HG02571 (cell line): ENCODE measurements around the gene FAAH.
"Not testable (repeated sequence)": the region's sequence is repeated elsewhere in the genome, so short reads cannot be mapped to it uniquely, and the experiment has no call there.

Experiments used
- ATAC-seq: cut with Tn5 transposase; IDR thresholded peaks from one replicate; pipeline ENCODE4 v1.9.1; 2021; ENCODE audit warnings: mild to moderate bottlenecking, moderate library complexity; ENCODE audit not compliant: unreplicated experiment

The FAAH gene

DNA sequence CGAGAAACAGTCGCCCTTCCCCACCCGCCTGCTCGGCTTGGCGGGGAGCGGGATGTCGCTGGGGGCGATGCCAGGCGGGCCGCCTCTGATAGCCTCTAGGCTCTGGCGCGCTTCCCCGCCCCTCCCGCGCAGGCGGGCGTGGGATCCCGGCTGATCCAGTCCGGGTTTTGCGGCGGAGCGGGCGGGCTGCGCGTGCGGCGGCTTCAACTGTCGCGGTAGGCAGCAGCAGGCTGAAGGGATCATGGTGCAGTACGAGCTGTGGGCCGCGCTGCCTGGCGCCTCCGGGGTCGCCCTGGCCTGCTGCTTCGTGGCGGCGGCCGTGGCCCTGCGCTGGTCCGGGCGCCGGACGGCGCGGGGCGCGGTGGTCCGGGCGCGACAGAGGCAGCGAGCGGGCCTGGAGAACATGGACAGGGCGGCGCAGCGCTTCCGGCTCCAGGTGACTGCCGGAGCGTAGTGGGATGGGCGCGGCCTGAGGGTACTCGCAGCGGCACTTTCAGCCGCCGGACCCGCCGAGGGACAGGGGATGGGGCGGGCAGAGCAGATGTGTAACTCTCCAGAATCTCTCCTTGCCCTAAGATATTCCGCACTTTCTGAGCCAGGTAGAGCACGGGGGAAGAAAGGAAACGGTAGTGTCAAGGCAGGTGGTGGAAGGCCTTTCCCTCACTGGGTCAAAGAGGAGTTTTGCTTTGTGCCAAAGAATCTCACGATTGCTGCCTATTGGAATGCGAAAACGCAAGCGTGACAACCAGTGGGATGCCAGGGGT, at the start of gene FAAH:
Gene FAAH, plus strand, starts transcription at position 210 of the 764 bp plus-strand sequence. Its CDS starts 32 bp downstream, at position 242.
- ATAC-seq: no peak

DNA sequence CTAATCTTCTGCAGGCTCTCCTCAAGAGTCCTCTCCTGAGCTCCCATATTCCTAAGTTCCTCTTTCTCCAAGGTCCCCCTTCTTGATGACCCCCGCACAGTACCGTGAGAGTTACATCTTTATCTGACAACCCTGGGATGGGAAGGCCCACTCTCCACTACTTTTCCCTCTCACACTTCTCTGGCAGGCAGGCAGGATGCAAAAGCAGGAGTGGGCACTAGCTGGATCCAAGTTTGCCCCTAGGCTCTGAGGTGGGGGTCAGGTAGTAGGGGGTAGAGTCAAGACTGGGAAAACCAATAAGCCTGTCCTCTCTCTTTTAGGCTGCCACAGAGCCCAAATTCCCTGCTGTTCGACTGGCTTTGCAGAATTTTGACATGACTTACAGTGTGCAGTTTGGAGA, 49.6 kb upstream of the FAAH start:
- no peak for ATAC-seq

DNA sequence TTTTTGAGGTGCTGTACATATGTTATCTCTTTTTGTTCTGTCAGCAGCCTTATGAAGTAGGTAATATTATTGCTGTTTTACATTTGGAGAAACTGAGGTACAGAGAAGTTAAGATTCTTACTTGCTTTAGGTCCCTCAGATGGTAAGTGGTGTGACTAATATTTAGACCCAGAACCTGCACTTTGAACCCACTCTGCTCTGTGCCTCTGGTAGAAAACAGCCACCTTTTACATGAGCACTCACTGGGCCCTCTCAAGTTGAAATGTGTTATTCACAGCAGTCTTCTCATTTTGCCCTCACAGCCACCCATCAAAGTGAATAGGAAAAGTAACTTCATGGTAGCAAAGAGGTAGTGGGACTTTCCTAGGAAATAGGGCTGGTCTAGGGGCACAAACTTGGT, 48.8 kb upstream of the FAAH start:
- no peak for ATAC-seq

DNA sequence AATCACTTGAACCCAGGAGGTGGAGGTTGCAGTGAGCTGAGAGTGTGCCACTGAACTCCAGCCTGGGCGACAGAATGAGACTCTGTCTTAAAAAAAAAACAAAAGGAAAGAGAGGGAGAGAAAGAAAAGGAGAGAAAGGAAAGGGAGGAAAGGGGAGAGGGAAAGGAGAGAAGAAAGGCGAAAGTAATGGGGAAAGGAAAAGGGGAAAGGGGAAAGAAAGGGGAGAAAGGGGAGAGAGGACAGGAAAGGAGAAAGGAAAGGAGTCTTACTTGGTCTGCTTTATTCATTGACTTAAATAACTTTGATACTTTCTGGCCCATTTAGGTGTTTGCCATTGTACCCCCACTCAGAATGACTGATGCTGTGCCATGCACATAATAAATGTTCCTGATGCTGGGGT, 41.8 kb upstream of the FAAH start:
- no peak for ATAC-seq

GRCh38 chr1:46355920-46356319, 38.2 kb upstream of the FAAH start:
- not testable (repeated sequence) for ATAC-seq

GRCh38 chr1:46362158-46362557, 32.0 kb upstream of the FAAH start:
- no peak for ATAC-seq

- ATAC-seq: no peak
These were observed 31.0 kb upstream of the FAAH start for GRCh38 chr1:46363121-46363520.

- no peak for ATAC-seq
These were observed 29.5 kb upstream of the FAAH start for GRCh38 chr1:46364612-46365011.

DNA sequence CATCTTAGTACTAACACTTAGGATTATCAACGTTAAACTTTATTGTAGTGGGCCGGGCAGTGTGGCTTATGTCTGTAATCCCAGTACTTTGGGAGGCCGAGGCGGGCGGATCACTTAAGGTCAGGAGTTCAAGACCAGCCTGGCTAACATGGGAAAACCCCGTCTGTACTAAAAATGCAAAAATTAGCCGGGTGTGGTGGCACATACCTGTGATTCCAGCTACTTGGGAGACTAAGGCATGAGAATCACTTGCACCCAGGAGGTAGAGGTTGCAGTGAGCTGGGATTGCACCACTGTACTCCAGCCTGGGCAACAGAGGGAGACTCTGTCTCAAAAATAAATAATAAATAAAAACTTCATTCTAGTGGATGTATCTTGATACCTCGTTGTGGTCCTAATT, 28.3 kb upstream of the FAAH start:
- ATAC-seq: not testable (repeated sequence)

DNA sequence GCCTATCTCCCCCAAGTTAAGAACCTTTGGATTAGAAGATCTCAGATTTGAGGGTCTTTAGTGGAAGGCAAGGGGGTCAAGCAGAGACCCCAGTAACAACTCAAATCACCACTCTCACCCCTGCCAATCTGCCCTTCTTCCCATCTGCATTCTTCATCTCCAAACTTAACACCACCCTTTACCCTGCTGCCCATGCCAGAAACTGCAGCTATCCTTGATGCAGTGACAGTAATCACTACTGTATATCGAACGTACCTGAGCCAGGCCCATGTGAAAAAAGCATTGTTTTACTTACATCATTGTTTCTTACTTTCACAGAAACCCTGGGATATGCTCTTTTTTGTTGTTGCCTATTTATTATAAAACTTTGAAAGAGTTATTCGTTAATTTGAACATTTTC, 27.0 kb upstream of the FAAH start:
- ATAC-seq: no peak

GRCh38 chr1:46367701-46368100, 26.4 kb upstream of the FAAH start:
- ATAC-seq: not testable (repeated sequence)

GRCh38 chr1:46368791-46369190, 25.3 kb upstream of the FAAH start:
- ATAC-seq: no peak

DNA sequence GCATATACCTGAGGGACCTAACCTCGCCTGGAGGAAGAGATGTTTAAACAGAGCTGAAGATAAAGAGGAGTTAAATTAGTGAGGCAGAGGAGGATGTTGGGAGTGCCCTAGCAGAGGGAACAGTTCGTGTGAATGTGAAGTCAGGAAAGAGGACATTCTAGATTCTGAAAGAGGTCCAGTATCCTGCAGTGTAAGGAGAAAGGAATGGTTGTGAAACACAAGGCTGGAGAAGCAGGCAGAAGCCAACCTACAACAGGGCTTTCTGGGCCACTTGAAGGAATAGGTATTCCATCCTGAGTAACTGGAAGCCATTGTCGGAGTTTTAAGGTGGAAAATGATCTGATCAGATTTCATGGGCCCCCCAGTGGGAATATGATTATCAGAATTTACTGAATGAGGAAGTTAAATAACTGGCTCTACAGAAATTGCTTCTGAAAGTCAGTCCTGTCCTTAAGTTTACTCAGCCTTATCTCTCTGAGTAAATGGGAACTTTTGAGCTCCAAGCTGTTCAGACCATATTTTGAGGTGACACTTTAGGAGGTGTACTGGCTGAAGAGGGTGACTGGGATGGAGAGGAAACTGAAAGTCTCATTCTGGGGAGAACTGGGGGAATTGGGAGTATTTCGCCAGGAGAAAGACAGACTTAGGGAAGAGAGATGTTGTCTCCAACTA, 24.4 kb upstream of the FAAH start:
- no peak for ATAC-seq

DNA sequence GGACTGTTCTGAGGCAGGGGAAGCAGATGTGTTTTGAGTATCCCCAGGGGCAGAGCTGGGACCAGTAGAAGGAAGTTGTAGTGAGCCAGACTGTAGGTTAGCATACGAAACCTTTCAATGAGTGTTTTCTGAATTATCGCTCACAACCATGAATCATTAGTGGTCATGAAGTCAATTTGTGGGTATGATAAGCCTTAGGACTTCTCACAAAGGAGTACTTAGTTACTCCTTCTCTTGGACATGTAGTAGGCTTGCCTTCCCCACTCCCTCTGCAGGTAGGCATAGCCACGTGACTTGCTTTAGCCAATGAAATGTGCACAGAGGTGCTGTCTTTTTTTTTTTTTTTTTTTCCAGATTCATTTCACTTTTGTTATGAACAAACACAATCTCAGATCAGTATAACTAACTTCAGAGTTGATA, 23.9 kb upstream of the FAAH start:
- no peak for ATAC-seq

- no peak for ATAC-seq
These were observed 21.7 kb upstream of the FAAH start for GRCh38 chr1:46372431-46372830.

DNA sequence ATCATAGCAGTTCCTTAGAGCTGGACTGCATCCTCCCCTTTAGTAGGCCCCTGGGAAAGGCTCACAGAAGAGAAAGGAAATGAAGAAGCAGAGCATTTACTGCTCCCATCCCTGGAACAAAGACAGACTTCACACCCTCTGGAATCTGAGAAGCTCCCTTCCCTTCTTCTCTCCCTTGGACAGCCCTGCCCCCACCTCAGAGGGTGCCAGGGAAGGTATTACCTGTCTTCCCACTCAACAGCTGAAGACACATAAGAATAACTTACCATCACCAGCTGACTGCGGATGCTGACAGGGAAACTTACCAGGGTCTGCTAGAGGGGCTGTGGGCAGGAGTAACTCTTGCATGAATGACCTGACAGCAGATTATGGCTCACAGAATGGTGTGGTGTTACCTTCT, 14.1 kb upstream of the FAAH start:
- no peak for ATAC-seq

- ATAC-seq: no peak
These were observed 13.6 kb upstream of the FAAH start for GRCh38 chr1:46380508-46380907.

- no peak for ATAC-seq
These were observed 607 bp upstream of the FAAH start for GRCh38 chr1:46393510-46393909.

DNA sequence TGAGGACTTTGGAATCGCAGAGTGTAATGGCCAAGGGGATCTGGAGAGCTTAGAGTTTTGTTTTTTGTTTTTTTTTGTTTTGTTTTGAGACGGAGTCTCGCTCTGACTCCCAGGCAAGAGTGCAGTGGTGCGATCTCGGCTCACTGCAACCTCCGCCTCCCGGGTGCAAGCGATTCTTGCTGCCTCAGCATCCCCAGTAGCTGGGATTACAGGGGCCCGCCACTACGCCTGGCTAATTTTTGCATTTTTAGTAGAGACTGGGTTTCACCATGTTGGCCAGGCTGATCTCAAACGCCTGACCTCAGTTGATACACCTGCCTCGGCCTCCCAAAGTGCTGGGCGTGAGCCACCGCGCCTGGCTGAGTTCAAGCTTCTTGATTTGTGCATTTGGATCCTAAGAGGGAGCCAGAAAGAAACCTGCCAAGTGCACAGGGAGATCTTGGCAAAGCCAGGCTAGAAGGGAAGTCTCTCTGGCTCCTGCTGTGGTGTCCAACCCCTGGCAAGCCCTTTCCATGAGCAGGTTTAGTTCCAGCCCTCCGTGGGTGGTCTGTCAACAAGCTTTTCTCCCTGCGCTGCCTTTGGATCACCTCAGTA, 852 bp downstream of the FAAH start:
- no peak for ATAC-seq

DNA sequence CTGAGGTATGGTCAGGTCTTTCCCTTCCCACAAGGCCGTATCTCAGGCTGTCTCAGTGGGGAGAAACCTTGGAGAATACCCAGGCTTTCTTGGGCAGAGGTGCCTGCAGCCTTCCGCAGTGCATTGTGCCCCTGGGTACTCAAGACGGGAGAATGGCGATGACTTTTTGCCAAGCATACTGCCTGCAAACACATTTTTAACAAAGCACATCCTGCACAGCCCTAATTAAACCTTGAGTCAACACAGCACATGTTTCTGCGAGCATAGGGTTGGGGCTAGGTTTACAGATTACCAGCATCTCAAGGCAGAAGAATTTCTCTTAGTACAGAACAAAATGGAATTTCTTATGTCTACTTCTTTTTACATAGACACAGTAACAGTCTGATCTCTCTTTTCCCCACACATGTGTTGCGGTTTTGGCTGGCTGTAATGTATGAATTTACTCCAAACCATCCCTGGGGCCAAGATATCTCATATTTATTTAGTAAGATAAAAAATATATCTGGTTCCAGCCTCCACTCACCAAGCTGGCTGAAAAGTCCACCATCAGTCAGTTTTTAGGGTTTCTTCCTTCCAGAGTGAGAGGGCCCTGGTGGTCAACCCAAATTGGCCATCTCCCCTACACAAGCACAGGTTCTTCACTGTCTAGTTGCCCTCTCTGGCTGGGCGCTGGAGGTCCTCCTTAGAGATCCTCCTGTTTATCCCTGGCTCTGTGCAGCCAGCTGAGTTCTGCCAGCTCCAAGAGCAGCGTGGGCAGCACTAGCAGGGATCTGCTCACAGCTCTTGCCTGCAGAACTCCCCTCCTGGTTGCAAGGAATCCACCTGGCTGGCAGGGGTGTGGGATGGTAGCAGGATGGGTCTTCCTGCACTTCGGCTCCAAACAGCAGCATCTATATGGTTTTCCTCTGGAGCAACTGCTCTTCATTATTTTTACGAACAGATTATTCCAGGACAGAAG, 2.6 kb downstream of the FAAH start:
- no peak for ATAC-seq

DNA sequence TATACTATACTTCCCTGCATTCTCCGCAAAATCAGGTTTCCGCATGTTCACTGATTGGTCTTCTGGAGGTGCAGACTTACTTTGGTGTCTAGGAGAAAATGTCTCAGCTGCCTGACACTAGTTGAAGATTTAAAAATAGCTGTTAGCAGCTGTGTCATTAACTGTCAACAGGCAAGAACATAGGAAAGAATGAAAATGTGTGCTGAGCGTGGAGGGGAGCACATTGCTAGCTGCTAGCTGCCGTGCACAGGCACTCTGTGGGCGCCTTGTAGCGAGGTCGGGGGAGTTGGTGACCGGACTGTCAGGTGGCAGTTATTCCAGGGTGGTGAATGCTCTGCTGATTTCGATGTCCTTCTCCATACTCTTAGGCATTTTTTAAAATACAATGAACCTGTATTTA, 5.2 kb downstream of the FAAH start:
- ATAC-seq: no peak
